GM23338 (cell line): ENCODE measurements around the gene ROBO1. TPM values are rescaled to one million over a fixed set of nuclear protein-coding genes. Genes with fewer than 3 reads are reported as not detected.

Experiments used
- ATAC-seq: fragments of 200-7000 bp; cut with Tn5 transposase; 3 replicates; pipeline ENCODE4 v1.9.1; 2020
- DNase-seq: peaks from one replicate; pipeline ENCODE4 v3.0.0-alpha.2; 2015; ENCODE audit warnings: low spot score
- H2AFZ ChIP-seq: fragments of 200-600 bp; sonication (generic); 2 replicates; pipeline ENCODE4 v1.8.0; 2016; ENCODE audit warnings: antibody characterized with exemption, mild to moderate bottlenecking, moderate library complexity
- H3F3A ChIP-seq: fragments of 200-600 bp; sonication (generic); replicated peaks from 2 replicates; pipeline ENCODE4 v1.8.0; 2017; ENCODE audit warnings: antibody characterized with exemption, mixed run types, low read depth
- H3K27ac ChIP-seq: fragments of 200-600 bp; sonication (generic); 2 replicates; pipeline ENCODE4 v1.6.1; 2016; ENCODE audit warnings: low read depth
- H3K27me3 ChIP-seq: fragments of 200-600 bp; sonication (generic); 2 replicates; pipeline ENCODE4 v1.8.0; 2016; ENCODE audit warnings: mild to moderate bottlenecking, mixed run types, moderate library complexity; ENCODE audit not compliant: insufficient read depth
- H3K36me3 ChIP-seq: fragments of 200-600 bp; sonication (generic); 2 replicates; pipeline ENCODE4 v1.8.0; 2016; ENCODE audit warnings: mild to moderate bottlenecking; ENCODE audit not compliant: insufficient read depth
- H3K4me1 ChIP-seq: fragments of 200-600 bp; sonication (generic); 2 replicates; pipeline ENCODE4 v1.8.0; 2016; ENCODE audit warnings: mild to moderate bottlenecking, moderate library complexity; ENCODE audit not compliant: insufficient read depth
- H3K4me2 ChIP-seq: fragments of 200-600 bp; sonication (generic); 2 replicates; pipeline ENCODE4 v1.7.1; 2017; ENCODE audit warnings: mixed run types
- H3K4me3 ChIP-seq: fragments of 200-600 bp; sonication (generic); 2 replicates; pipeline ENCODE4 v1.6.1; 2016; ENCODE audit warnings: mixed run types
- H3K79me2 ChIP-seq: fragments of 200-600 bp; sonication (generic); replicated peaks from 2 replicates; pipeline ENCODE4 v1.8.0; 2017; ENCODE audit warnings: mild to moderate bottlenecking; ENCODE audit not compliant: insufficient read depth
- H3K9me2 ChIP-seq: fragments of 200-600 bp; sonication (generic); 2 replicates; pipeline ENCODE4 v1.8.0; 2017; ENCODE audit not compliant: insufficient read depth
- H4K20me1 ChIP-seq: fragments of 200-600 bp; sonication (generic); replicated peaks from 2 replicates; pipeline ENCODE4 v1.8.0; 2017; ENCODE audit warnings: mild to moderate bottlenecking; ENCODE audit not compliant: insufficient read depth
- H3K27ac Mint-ChIP-seq: 2 replicates; pipeline ENCODE4 v1.8.0; 2020; ENCODE audit warnings: inconsistent platforms, mild to moderate bottlenecking, moderate library complexity, mixed read lengths
- H3K27me3 Mint-ChIP-seq: 3 replicates; pipeline ENCODE4 v1.8.0; 2022; ENCODE audit warnings: low read depth, mild to moderate bottlenecking, moderate library complexity, mixed read lengths, inconsistent platforms; ENCODE audit not compliant: insufficient read depth, poor library complexity
- H3K36me3 Mint-ChIP-seq: 3 replicates; pipeline ENCODE4 v1.8.0; 2021; ENCODE audit warnings: low read depth, mild to moderate bottlenecking, inconsistent platforms, moderate library complexity, mixed read lengths
- H3K4me1 Mint-ChIP-seq: 3 replicates; pipeline ENCODE4 v1.8.0; 2020; ENCODE audit warnings: mild to moderate bottlenecking, inconsistent platforms, mixed read lengths
- H3K4me3 Mint-ChIP-seq: 3 replicates; pipeline ENCODE4 v1.8.0; 2021; ENCODE audit warnings: moderate library complexity, mild to moderate bottlenecking, inconsistent platforms, mixed read lengths
- H3K9me3 Mint-ChIP-seq: 3 replicates; pipeline ENCODE4 v1.8.0; 2020; ENCODE audit warnings: moderate library complexity, mild to moderate bottlenecking, inconsistent platforms, mixed read lengths
- CREB1 ChIP-seq: fragments of 250-450 bp; sonication (Bioruptor Pico); IDR thresholded peaks from 2 replicates; pipeline ENCODE4 v1.5.0; 2020; ENCODE audit warnings: low read depth, mild to moderate bottlenecking, moderate library complexity
- CTCF ChIP-seq, 2 experiments: fragments of 200-600 bp in 1 of 2; sonication (generic) in 1 of 2; conservative IDR thresholded peaks; 2 replicates each; pipeline versions ENCODE4 v1.5.1 to v1.6.1; 2016 to 2017; ENCODE audit warnings: antibody characterized with exemption in 2 of 2, low read depth in 2 of 2, mild to moderate bottlenecking in 2 of 2, moderate library complexity in 1 of 2
- EZH2 ChIP-seq: fragments of 200-600 bp; sonication (generic); IDR thresholded peaks from one replicate; pipeline ENCODE4 v1.8.0; 2017; ENCODE audit warnings: antibody characterized with exemption, mild to moderate bottlenecking, low read depth; ENCODE audit not compliant: unreplicated experiment
- JUNB ChIP-seq: IDR thresholded peaks from one replicate; pipeline ENCODE4 v1.6.1; 2016; ENCODE audit warnings: antibody characterized with exemption; ENCODE audit not compliant: unreplicated experiment
- NANOG ChIP-seq: IDR thresholded peaks from 2 replicates; pipeline ENCODE4 v1.6.1; 2016; ENCODE audit warnings: antibody characterized with exemption, borderline replicate concordance
- POLR2AphosphoS5 ChIP-seq: IDR thresholded peaks from 2 replicates; pipeline ENCODE4 v1.6.1; 2016; ENCODE audit warnings: antibody characterized with exemption, low read depth
- REST ChIP-seq: IDR thresholded peaks from one replicate; pipeline ENCODE4 v1.6.1; 2018; ENCODE audit warnings: antibody characterized with exemption; ENCODE audit not compliant: unreplicated experiment
- STAT1 ChIP-seq: IDR thresholded peaks from one replicate; pipeline ENCODE4 v1.6.1; 2016; ENCODE audit warnings: antibody characterized with exemption; ENCODE audit not compliant: unreplicated experiment
- ZNF114 ChIP-seq: fragments of 250-450 bp; sonication (Bioruptor Pico); IDR thresholded peaks from 2 replicates; pipeline ENCODE4 v1.5.0; 2020; ENCODE audit warnings: mild to moderate bottlenecking, moderate library complexity
- ZNF331 ChIP-seq: fragments of 250-450 bp; sonication (Bioruptor Pico); IDR thresholded peaks from 2 replicates; pipeline ENCODE4 v1.5.0; 2020; ENCODE audit warnings: low read depth, mild to moderate bottlenecking, moderate library complexity
- polyA plus RNA-seq: library from polyadenylated mRNA; unstranded; fragments of >200 nt; fragmentation: Nextera tagmentation; extraction: Ambion mirVana; gene quantifications from 2 replicates; pipeline ENCODE4 v1.2.1, GENCODE V29; 2016
- total RNA-seq: library from RNA; depleted of rRNA; stranded (reverse); fragments of >200 nt; shearing (Covaris generic); gene quantifications from 2 replicates; pipeline ENCODE4 v1.2.3, GENCODE V29; 2014

The ROBO1 gene
- total and polyA plus RNA-seq, 2 experiments from 2014 or later, result 19.2 to 78.3 TPM

GRCh38 chr3:78610462-78611125, 1157.2 kb downstream of the ROBO1 start:
- H3K27me3 Mint-ChIP-seq, result no peaks in the 10 kb centered on the region
- Histone ChIP-seq H3K79me2 (no peaks in the 10 kb centered on the region), H3K27me3 (no peaks in the 10 kb centered on the region), H3K4me1 (no peaks in the 10 kb centered on the region), H3K27ac (no peak overlapping the region), H3F3A (no peaks in the 10 kb centered on the region), H3K9me2 (no peaks in the 10 kb centered on the region), H4K20me1 (no peaks in the 10 kb centered on the region), H3K4me3 (no peak overlapping the region), H3K36me3 (no peaks in the 10 kb centered on the region), H3K4me2 (no peak overlapping the region), H2AFZ (no peak overlapping the region)
- no peaks in the 10 kb centered on the region for H3K9me3 Mint-ChIP-seq
- no peak for DNase-seq
- H3K4me3 Mint-ChIP-seq, result no peak overlapping the region
- no peak overlapping the region for H3K27ac Mint-ChIP-seq
- H3K4me1 Mint-ChIP-seq, result no peaks in the 10 kb centered on the region
- no peak for ATAC-seq
- TF ChIP-seq REST (no peak), JUNB (no peak), POLR2AphosphoS5 (no peak)
- peaks cover 27% of the 10 kb centered on the region for H3K36me3 Mint-ChIP-seq

- no peak overlapping the region for H2AFZ ChIP-seq
- TF ChIP-seq NANOG, result no peak
- TF ChIP-seq CTCF (conservative IDR thresholded peaks at IDR 0.05; ENCODE audit: low read depth in 2 of 2), result no peak
- TF ChIP-seq JUNB, result no peak
- TF ChIP-seq EZH2, result no peak
- no peak for TF ChIP-seq REST
- no peak for TF ChIP-seq CREB1 (CRISPR knock-in tag)
- TF ChIP-seq ZNF114, result no peak
- TF ChIP-seq STAT1, result no peak
- TF ChIP-seq ZNF331, result no peak
These were observed 1161.0 kb downstream of the ROBO1 start for GRCh38 chr3:78606756-78607155.

More at GRCh38 chr3:78606756-78607155, 1161.0 kb downstream of the ROBO1 start:
- no peaks in the 10 kb centered on the region for H3K9me2 ChIP-seq
- H3K27ac ChIP-seq, result no peak overlapping the region
- Mint-ChIP-seq H3K36me3 (peaks cover 27% of the 10 kb centered on the region), H3K27ac (no peak overlapping the region), H3K4me3 (no peak overlapping the region), H3K9me3 (no peaks in the 10 kb centered on the region), H3K27me3 (no peaks in the 10 kb centered on the region), H3K4me1 (no peaks in the 10 kb centered on the region)
- no peak for DNase-seq
- no peaks in the 10 kb centered on the region for H3F3A ChIP-seq
- H3K4me2 ChIP-seq, result no peak overlapping the region
- H3K36me3 ChIP-seq, result no peaks in the 10 kb centered on the region
- no peaks in the 10 kb centered on the region for H3K27me3 ChIP-seq
- no peaks in the 10 kb centered on the region for H3K79me2 ChIP-seq
- no peaks in the 10 kb centered on the region for H4K20me1 ChIP-seq
- ATAC-seq, result no peak
- no peak overlapping the region for H3K4me3 ChIP-seq
- no peaks in the 10 kb centered on the region for H3K4me1 ChIP-seq
